ENCODE results near the gene DNTTIP2. TPM values are rescaled to one million over a fixed set of nuclear protein-coding genes. Genes with fewer than 3 reads are reported as not detected.

The DNTTIP2 gene
- polyA plus RNA-seq, 1 of the 3 experiments (the other 2 are of a cell fraction) = 9.6 TPM

DNA sequence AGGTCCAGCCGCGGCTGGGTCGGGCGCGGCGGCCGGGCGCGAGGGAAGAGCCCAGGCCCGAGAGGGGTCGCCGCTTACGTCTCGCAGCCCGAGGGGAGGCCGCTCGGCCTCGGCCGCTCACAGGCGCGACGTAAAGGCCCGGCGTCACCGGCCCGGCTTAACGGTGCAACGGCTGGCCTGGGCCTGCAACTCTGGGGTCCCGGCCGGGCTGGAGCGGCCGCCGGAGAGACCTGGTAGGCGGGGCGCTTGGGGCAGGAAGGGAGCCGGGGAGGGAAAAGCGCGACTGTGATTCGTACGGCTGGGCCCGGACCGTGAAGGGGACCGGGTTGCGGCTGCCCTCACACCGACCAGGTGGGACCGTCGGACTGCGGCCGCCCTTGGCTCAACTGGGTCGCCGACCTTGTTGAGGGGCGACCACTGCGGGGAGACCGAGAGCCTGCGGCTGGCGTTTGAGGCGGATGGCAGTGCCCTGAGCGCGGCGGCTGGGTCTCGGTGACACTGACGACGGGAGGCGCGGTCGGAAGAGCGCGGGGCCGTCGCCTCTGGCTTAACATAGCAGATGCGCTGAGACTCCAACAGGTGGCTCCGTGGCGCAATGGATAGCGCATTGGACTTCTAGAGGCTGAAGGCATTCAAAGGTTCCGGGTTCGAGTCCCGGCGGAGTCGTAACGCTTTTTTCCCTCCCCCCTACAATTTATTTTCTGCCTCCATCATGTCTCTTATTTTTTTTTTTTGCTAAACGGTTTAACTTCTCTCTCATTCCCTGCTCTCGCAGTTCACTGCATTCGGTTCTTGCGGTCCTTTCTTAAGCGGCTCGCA lies 31.8 kb downstream of the DNTTIP2 start:
- peak overlapping the region; percentile 88 to 96 for H3K27ac ChIP-seq (ENCODE audit: low read depth in 2 of 2, low read length in 1 of 2)
- H3K4me2 ChIP-seq = peak overlapping the region; percentile 94
- H3K4me3 ChIP-seq (ENCODE audit: low read depth in 2 of 2, low read length in 1 of 2) = peak overlapping the region; percentile 85 to 94
- ChIA-PET POLR2A (interaction anchor here (0.7 to 2.0 kb wide), 10 partner anchors 31 to 230 kb away, joined by 3 to 11 read pairs (median 6); partner anchors contain the start of gene DNTTIP2), CTCF (interaction anchor here (0.9 to 8.4 kb wide), 9 partner anchors 29 to 543 kb away, joined by 3 to 231 read pairs (median 7); no protein-coding TSS in a partner anchor)
- peaks cover 23% of the 10 kb centered on the region in 2 experiments; a peak in 3 of 4 replicates for H3K4me1 ChIP-seq (ENCODE audit: control insufficient read depth in 1 of 2, insufficient read depth in 2 of 2, low read depth in 1 of 2, low read length in 1 of 2)
- peaks cover 9% of the 10 kb centered on the region; the same call in 1 of the 2 replicates for H3K79me2 ChIP-seq (ENCODE audit: insufficient read depth)
- H2AFZ ChIP-seq (ENCODE audit: low read depth) = peak overlapping the region; percentile 100
- peak; percentile 89 for DNase-seq
- H3K9ac ChIP-seq = peak overlapping the region; percentile 88
- H4K20me1 ChIP-seq (ENCODE audit: insufficient read depth) = no peaks in the 10 kb centered on the region
- peaks cover 35% of the 10 kb centered on the region for H3F3A ChIP-seq (replicated peaks; ENCODE audit: insufficient read depth)
- peaks cover 0 to 4% of the 10 kb centered on the region in 2 experiments for H3K36me3 ChIP-seq (replicated peaks in 1 of 2; ENCODE audit: control insufficient read depth in 1 of 2, insufficient read depth in 2 of 2, low read length in 1 of 2)
- no peaks in the 10 kb centered on the region for H3K9me2 ChIP-seq
- under 1% methylated on average over 28 of the region's 86 CpGs for WGBS (ENCODE audit: low lambda C conversion rate)
- no peaks in the 10 kb centered on the region for H3K9me3 ChIP-seq
- no peaks in the 10 kb centered on the region for H3K27me3 ChIP-seq (ENCODE audit: insufficient read depth)
- TF ChIP-seq TEAD4 (IDR thresholded peaks at IDR 0.05; ENCODE audit: borderline replicate concordance, insufficient read depth) (peak; percentile 92), FOXM1 (IDR thresholded peaks at IDR 0.05; ENCODE audit: low read depth) (no peak), SMC3 (IDR thresholded peaks at IDR 0.05; ENCODE audit: low read depth, low read length) (no peak), MEF2A (IDR thresholded peaks at IDR 0.05; ENCODE audit: borderline replicate concordance, low read depth) (no peak; the same call in 1 of the 2 replicates), RCOR1 (IDR thresholded peaks at IDR 0.05; ENCODE audit: low read length) (peak; percentile 77), NRF1 (IDR thresholded peaks at IDR 0.05; ENCODE audit: low read depth, low read length) (no peak), RAD21 (IDR thresholded peaks at IDR 0.05; ENCODE audit: low read length) (no peak), RFX5 (IDR thresholded peaks at IDR 0.05; ENCODE audit: low read length) (no peak), GABPA (IDR thresholded peaks at IDR 0.05; ENCODE audit: low read depth) (no peak), RXRA (IDR thresholded peaks at IDR 0.05; ENCODE audit: borderline replicate concordance, low read depth) (no peak), EZH2phosphoT487 (IDR thresholded peaks at IDR 0.05; ENCODE audit: borderline replicate concordance, low read depth) (no peak), TAF1 (IDR thresholded peaks at IDR 0.05; ENCODE audit: borderline replicate concordance, low read depth, low read length) (peak; percentile 46), NFIC (IDR thresholded peaks at IDR 0.05; ENCODE audit: borderline replicate concordance) (0 out of 2 replicates have a peak, but pooled peaks have one; percentile 5), CHD2 (IDR thresholded peaks at IDR 0.05; ENCODE audit: low read length, partially characterized antibody) (peak; percentile 67), GATA2 (CRISPR knock-in tag; IDR thresholded peaks at IDR 0.05) (no peak), TCF12 (IDR thresholded peaks at IDR 0.05) (peak; percentile 28; the same call in 1 of the 2 replicates), YY1 (IDR thresholded peaks at IDR 0.05; ENCODE audit: low read depth) (no peak; the same call in 1 of the 2 replicates), MXI1 (IDR thresholded peaks at IDR 0.05; ENCODE audit: low read depth, low read length) (no peak), FOSL2 (IDR thresholded peaks at IDR 0.05; ENCODE audit: borderline replicate concordance, low read depth) (peak; percentile 71), EP300 (IDR thresholded peaks at IDR 0.05; ENCODE audit: borderline replicate concordance in 1 of 2, low read depth in 1 of 2, low read length in 1 of 2) (peak in 1 of 2 experiments; percentile 8; a peak in 1 of 4 replicates), ELF1 (IDR thresholded peaks at IDR 0.05) (0 out of 2 replicates have a peak, but pooled peaks have one; percentile 16), FOXJ3 (CRISPR knock-in tag; IDR thresholded peaks at IDR 0.05) (no peak; the same call in 1 of the 2 replicates), JUND (IDR thresholded peaks at IDR 0.05) (no peak)
- TF ChIP-seq, protein P1, sequence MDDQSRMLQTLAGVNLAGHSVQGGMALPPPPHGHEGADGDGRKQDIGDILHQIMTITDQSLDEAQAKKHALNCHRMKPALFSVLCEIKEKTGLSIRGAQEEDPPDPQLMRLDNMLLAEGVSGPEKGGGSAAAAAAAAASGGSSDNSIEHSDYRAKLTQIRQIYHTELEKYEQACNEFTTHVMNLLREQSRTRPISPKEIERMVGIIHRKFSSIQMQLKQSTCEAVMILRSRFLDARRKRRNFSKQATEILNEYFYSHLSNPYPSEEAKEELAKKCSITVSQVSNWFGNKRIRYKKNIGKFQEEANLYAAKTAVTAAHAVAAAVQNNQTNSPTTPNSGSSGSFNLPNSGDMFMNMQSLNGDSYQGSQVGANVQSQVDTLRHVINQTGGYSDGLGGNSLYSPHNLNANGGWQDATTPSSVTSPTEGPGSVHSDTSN (IDR thresholded peaks at IDR 0.05) = no peak
- TF ChIP-seq, protein P2, sequence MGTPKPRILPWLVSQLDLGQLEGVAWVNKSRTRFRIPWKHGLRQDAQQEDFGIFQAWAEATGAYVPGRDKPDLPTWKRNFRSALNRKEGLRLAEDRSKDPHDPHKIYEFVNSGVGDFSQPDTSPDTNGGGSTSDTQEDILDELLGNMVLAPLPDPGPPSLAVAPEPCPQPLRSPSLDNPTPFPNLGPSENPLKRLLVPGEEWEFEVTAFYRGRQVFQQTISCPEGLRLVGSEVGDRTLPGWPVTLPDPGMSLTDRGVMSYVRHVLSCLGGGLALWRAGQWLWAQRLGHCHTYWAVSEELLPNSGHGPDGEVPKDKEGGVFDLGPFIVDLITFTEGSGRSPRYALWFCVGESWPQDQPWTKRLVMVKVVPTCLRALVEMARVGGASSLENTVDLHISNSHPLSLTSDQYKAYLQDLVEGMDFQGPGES (IDR thresholded peaks at IDR 0.05; ENCODE audit: low read depth, low read length) = no peak
- TF ChIP-seq, protein P3, sequence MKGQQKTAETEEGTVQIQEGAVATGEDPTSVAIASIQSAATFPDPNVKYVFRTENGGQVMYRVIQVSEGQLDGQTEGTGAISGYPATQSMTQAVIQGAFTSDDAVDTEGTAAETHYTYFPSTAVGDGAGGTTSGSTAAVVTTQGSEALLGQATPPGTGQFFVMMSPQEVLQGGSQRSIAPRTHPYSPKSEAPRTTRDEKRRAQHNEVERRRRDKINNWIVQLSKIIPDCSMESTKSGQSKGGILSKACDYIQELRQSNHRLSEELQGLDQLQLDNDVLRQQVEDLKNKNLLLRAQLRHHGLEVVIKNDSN (IDR thresholded peaks at IDR 0.05; ENCODE audit: borderline replicate concordance, low read depth) = no peak
- TF ChIP-seq, protein P4, sequence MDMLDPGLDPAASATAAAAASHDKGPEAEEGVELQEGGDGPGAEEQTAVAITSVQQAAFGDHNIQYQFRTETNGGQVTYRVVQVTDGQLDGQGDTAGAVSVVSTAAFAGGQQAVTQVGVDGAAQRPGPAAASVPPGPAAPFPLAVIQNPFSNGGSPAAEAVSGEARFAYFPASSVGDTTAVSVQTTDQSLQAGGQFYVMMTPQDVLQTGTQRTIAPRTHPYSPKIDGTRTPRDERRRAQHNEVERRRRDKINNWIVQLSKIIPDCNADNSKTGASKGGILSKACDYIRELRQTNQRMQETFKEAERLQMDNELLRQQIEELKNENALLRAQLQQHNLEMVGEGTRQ (IDR thresholded peaks at IDR 0.05; ENCODE audit: borderline replicate concordance, low read depth, low read length) = no peak
- TF ChIP-seq, protein P5, sequence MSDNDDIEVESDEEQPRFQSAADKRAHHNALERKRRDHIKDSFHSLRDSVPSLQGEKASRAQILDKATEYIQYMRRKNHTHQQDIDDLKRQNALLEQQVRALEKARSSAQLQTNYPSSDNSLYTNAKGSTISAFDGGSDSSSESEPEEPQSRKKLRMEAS (IDR thresholded peaks at IDR 0.05; ENCODE audit: low read depth) = peak; percentile 58

Measured in SK-N-SH (cell line).